D721Med (cell line): Measurements from ENCODE around the gene P2RY14.
"Not testable (repeated sequence)": the region's sequence is repeated elsewhere in the genome, so short reads cannot be mapped to it uniquely, and the experiment has no call there.

Source experiments
- DNase-seq: peaks from one replicate; pipeline ENCODE4 v3.0.0; 2011; ENCODE audit warnings: low spot score; ENCODE audit not compliant: insufficient read length
- FAIRE-seq: peaks from 2 replicates; lab custom pipeline; 2011; peaks lifted over from hg19 to GRCh38; lab: Jason Lieb, UNC
- TF ChIP-seq, protein P1 (sequence below): IDR thresholded peaks from 2 replicates; pipeline ENCODE4 v1.5.1; 2012; ENCODE audit warnings: mild to moderate bottlenecking, control low read depth; ENCODE audit not compliant: insufficient read depth; ENCODE audit errors: missing control alignments

The P2RY14 gene

DNA sequence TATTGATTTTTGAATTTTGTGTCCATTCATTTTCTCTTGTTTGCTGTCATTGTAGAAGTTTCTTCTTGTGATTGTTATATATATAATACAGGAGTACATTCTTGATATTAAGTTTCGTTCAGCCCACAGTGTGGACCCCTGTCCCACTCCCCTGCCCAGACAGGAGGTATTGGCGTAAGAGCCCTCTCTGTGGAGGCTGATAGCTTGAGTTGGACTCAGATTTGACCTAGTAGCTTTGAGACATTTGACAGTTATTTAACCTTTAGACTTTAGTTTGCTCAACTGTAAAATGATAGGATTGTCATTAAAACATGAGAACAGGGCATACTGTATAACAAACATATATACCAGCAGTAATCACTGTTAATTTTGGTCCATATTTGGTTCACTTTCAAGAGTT, 102.4 kb downstream of the P2RY14 start:
- FAIRE-seq, result no peak
- DNase-seq, result no peak
- TF ChIP-seq, protein P1, sequence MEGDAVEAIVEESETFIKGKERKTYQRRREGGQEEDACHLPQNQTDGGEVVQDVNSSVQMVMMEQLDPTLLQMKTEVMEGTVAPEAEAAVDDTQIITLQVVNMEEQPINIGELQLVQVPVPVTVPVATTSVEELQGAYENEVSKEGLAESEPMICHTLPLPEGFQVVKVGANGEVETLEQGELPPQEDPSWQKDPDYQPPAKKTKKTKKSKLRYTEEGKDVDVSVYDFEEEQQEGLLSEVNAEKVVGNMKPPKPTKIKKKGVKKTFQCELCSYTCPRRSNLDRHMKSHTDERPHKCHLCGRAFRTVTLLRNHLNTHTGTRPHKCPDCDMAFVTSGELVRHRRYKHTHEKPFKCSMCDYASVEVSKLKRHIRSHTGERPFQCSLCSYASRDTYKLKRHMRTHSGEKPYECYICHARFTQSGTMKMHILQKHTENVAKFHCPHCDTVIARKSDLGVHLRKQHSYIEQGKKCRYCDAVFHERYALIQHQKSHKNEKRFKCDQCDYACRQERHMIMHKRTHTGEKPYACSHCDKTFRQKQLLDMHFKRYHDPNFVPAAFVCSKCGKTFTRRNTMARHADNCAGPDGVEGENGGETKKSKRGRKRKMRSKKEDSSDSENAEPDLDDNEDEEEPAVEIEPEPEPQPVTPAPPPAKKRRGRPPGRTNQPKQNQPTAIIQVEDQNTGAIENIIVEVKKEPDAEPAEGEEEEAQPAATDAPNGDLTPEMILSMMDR, result no peak

GRCh38 chr3:151174351-151174750, 104.0 kb downstream of the P2RY14 start:
- DNase-seq, result no peak
- FAIRE-seq, result no peak

GRCh38 chr3:151171145-151171757, 107.1 kb downstream of the P2RY14 start:
- FAIRE-seq (no peak), DNase-seq (no peak)
- TF ChIP-seq, protein P1, result no peak

More at GRCh38 chr3:151174351-151174750, 104.0 kb downstream of the P2RY14 start:
- TF ChIP-seq, protein P1, result no peak

GRCh38 chr3:151169948-151170679, 108.2 kb downstream of the P2RY14 start:
- not testable (repeated sequence) for DNase-seq, FAIRE-seq

- TF ChIP-seq, protein P1, result no peak
- no peak for DNase-seq
- no peak for FAIRE-seq
Observed at GRCh38 chr3:151169262-151169947, 108.9 kb downstream of the P2RY14 start.

GRCh38 chr3:151168269-151169094, 109.9 kb downstream of the P2RY14 start:
- DNase-seq, result no peak
- FAIRE-seq, result no peak
- TF ChIP-seq, protein P1, result peak; percentile 85

DNA sequence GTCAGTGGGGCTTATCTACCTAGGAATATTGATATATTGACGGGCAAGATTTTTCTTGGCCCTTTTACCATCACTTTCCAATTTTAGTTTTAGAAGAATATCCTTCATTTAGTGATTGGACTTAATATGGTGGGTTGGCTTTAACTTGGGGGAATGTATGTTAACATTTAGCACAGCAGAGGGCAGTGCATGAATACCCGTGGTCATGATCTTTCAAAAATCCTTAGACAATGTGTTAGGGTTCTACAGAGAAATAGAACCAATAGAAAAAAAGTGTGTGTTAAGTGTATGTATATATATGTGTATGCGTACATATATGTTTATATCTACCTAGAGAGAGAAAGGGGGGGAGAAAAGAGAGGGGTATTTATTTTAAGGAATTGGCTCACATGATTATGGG, 112.2 kb downstream of the P2RY14 start:
- FAIRE-seq (no peak), DNase-seq (no peak)
- TF ChIP-seq, protein P1, result no peak
